OCI-LY1 (cell line): ENCODE results near the gene TRIM2.

Experiments used
- H2AFZ ChIP-seq: fragments of 200-600 bp; sonication (generic), shearing (Covaris generic); 2 replicates; pipeline ENCODE4 v1.6.0; 2014; ENCODE audit warnings: antibody characterized with exemption, mild to moderate bottlenecking, low read length
- H3F3A ChIP-seq: fragments of 200-600 bp; sonication (generic), shearing (Covaris generic); 2 replicates; pipeline ENCODE4 v1.6.0; 2014; ENCODE audit warnings: mild to moderate bottlenecking, antibody characterized with exemption, low read length, moderate library complexity; ENCODE audit not compliant: insufficient read depth
- H3K27ac ChIP-seq: fragments of 200-600 bp; sonication (generic); 2 replicates; pipeline ENCODE4 v1.5.1; 2014; ENCODE audit warnings: low read length, mixed run types, mild to moderate bottlenecking, low read depth; ENCODE audit not compliant: poor library complexity, severe bottlenecking
- H3K27me3 ChIP-seq: fragments of 200-600 bp; sonication (generic); 2 replicates; pipeline ENCODE4 v1.6.0; 2014; ENCODE audit warnings: antibody characterized with exemption, mild to moderate bottlenecking, low read length, moderate library complexity; ENCODE audit not compliant: insufficient read depth
- H3K36me3 ChIP-seq: fragments of 200-600 bp; sonication (generic); 2 replicates; pipeline ENCODE4 v1.6.1; 2014; ENCODE audit warnings: mild to moderate bottlenecking, antibody characterized with exemption, low read length, moderate library complexity, mixed read lengths; ENCODE audit not compliant: insufficient read depth
- H3K4me1 ChIP-seq: fragments of 200-600 bp; sonication (generic); 2 replicates; pipeline ENCODE4 v1.5.1; 2014; ENCODE audit warnings: mild to moderate bottlenecking, low read length, moderate library complexity; ENCODE audit not compliant: insufficient read depth, severe bottlenecking
- H3K4me2 ChIP-seq: fragments of 200-600 bp; sonication (generic), shearing (Covaris generic); 2 replicates; pipeline ENCODE4 v1.6.1; 2014; ENCODE audit warnings: low read length
- H3K4me3 ChIP-seq: fragments of 200-600 bp; sonication (generic); 2 replicates; pipeline ENCODE4 v1.5.1; 2014; ENCODE audit warnings: low read length, low read depth, mild to moderate bottlenecking, mixed read lengths; ENCODE audit not compliant: poor library complexity, severe bottlenecking
- H3K79me2 ChIP-seq: fragments of 200-600 bp; shearing (Covaris generic); 2 replicates; pipeline ENCODE4 v1.6.1; 2016; ENCODE audit warnings: mixed run types, low read length, mixed read lengths; ENCODE audit not compliant: insufficient read depth
- H3K9ac ChIP-seq: fragments of 200-600 bp; sonication (generic), shearing (Covaris generic); 2 replicates; pipeline ENCODE4 v1.6.1; 2014; ENCODE audit warnings: mild to moderate bottlenecking, low read length, mixed read lengths
- H3K9me2 ChIP-seq: fragments of 200-600 bp; sonication (generic), shearing (Covaris generic); 2 replicates; pipeline ENCODE4 v1.6.1; 2014; ENCODE audit warnings: low read depth, mild to moderate bottlenecking, low read length, mixed read lengths
- H3K9me3 ChIP-seq: fragments of 200-600 bp; shearing (Covaris generic); 2 replicates; pipeline ENCODE4 v1.6.1; 2014; ENCODE audit warnings: low read length, mixed read lengths
- H4K20me1 ChIP-seq: fragments of 200-600 bp; sonication (generic), shearing (Covaris generic); 2 replicates; pipeline ENCODE4 v1.6.0; 2016; ENCODE audit warnings: mild to moderate bottlenecking, low read length; ENCODE audit not compliant: insufficient read depth
- EZH2 ChIP-seq: fragments of 200-600 bp; sonication (generic), shearing (Covaris generic); IDR thresholded peaks from 2 replicates; pipeline ENCODE4 v1.8.0; 2017; ENCODE audit warnings: borderline replicate concordance, mixed run types, mild to moderate bottlenecking, antibody characterized with exemption, low read length, moderate library complexity, mixed read lengths
- TF ChIP-seq, protein P1 (sequence below): fragments of 200-600 bp; sonication (generic), shearing (Covaris generic); IDR thresholded peaks from 2 replicates; pipeline ENCODE4 v1.5.1; 2017; ENCODE audit warnings: mild to moderate bottlenecking, antibody characterized with exemption, low read length, moderate library complexity, mixed read lengths

TRIM2 gene

DNA sequence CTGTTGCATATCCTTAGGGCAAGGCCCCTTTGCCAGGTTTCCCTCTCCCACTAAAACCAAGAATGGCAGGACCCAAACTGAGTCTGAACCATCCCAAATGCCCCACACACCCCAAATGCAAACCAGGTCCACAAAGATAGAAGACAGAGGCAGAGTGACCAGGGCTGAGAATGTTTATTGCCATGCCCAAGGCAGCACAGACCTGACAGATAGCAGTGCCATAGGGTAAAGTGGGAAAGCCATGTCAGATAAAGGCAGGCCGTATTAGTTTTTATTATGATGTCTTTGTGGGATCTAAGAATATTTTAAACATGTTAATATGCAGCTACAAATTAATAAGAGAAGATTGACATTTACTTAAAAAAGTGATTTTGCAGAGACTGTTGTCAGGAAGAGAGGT is 110.7 kb downstream of the TRIM2 start:
- Histone ChIP-seq H3K27ac (no peak overlapping the region), H3K79me2 (no peaks in the 10 kb centered on the region), H3K9ac (no peak overlapping the region), H3K4me2 (no peak overlapping the region), H2AFZ (no peak overlapping the region), H3K9me2 (no peaks in the 10 kb centered on the region), H3F3A (no peaks in the 10 kb centered on the region; the same call in 1 of the 2 replicates), H4K20me1 (no peaks in the 10 kb centered on the region), H3K4me3 (no peak overlapping the region), H3K9me3 (no peaks in the 10 kb centered on the region), H3K4me1 (no peaks in the 10 kb centered on the region), H3K27me3 (no peaks in the 10 kb centered on the region), H3K36me3 (no peaks in the 10 kb centered on the region)
- no peak for TF ChIP-seq EZH2
- TF ChIP-seq, protein P1, sequence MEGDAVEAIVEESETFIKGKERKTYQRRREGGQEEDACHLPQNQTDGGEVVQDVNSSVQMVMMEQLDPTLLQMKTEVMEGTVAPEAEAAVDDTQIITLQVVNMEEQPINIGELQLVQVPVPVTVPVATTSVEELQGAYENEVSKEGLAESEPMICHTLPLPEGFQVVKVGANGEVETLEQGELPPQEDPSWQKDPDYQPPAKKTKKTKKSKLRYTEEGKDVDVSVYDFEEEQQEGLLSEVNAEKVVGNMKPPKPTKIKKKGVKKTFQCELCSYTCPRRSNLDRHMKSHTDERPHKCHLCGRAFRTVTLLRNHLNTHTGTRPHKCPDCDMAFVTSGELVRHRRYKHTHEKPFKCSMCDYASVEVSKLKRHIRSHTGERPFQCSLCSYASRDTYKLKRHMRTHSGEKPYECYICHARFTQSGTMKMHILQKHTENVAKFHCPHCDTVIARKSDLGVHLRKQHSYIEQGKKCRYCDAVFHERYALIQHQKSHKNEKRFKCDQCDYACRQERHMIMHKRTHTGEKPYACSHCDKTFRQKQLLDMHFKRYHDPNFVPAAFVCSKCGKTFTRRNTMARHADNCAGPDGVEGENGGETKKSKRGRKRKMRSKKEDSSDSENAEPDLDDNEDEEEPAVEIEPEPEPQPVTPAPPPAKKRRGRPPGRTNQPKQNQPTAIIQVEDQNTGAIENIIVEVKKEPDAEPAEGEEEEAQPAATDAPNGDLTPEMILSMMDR, result no peak

DNA sequence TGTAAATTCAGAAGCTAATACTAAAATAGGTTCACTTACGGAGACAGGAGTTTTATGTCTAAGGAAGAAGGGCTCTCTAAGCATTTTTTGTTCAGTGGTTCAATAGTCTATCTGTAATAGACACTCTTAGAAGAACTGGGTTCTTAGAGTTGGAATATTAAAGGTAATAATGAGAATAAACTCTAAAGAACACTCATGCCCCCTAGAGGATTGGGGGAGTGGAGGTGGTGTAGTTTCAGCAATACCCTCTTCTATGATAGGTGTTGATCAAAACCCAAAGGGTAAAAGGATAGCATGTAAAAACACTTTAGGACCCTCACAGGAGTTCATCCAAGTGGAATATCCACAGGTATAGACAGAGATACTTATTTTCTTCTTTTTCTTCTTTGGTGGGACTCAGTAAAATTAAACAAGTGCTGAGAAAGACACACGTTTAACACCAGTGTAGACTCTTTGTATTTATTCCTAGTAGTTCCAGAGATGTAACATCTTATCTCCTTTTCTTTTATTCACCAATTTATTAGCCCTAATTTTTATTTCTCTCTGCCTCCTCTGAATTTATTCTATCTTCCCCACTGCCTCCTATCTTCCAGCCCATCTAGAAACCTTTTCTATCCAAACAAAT is 114.6 kb downstream of the TRIM2 start:
- no peak for TF ChIP-seq EZH2
- TF ChIP-seq, protein P1, result peak; percentile 83
- Histone ChIP-seq H3K27me3 (0 out of 2 replicates have a peak, but pooled peaks cover 2% of the 10 kb centered on the region), H3K79me2 (no peaks in the 10 kb centered on the region), H3K4me2 (no peak overlapping the region), H4K20me1 (no peaks in the 10 kb centered on the region), H3K9me3 (no peaks in the 10 kb centered on the region), H3K9ac (no peak overlapping the region), H3F3A (no peaks in the 10 kb centered on the region; the same call in 1 of the 2 replicates), H3K4me1 (peaks cover 13% of the 10 kb centered on the region), H3K27ac (no peak overlapping the region), H3K9me2 (no peaks in the 10 kb centered on the region), H3K36me3 (no peaks in the 10 kb centered on the region), H2AFZ (no peak overlapping the region), H3K4me3 (no peak overlapping the region)

DNA sequence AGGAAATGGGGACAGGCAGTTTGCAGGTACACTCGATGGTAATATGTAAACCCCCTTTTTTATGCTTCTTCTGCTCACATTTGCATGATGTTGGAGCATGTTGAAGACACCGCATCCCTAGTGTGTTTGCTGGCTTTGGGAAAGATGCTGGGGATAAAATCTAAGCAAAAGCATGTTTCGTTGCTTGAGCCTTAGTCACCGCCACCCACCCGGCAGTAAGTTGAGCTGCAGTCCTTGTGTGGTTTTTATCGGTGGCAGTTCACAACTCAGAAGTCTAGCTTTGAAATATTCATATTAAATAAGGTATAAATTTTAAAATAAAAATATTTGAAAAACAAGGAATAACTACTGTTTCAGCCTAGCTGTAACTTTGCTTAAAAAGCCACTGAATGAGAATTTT is 118.5 kb downstream of the TRIM2 start:
- H3K9me2 ChIP-seq, result no peaks in the 10 kb centered on the region
- peaks cover 13% of the 10 kb centered on the region for H3K4me1 ChIP-seq
- no peaks in the 10 kb centered on the region; the same call in 1 of the 2 replicates for H3F3A ChIP-seq
- H3K36me3 ChIP-seq, result no peaks in the 10 kb centered on the region
- TF ChIP-seq EZH2, result no peak
- TF ChIP-seq, protein P1, result no peak
- H3K4me3 ChIP-seq, result peak overlapping the region; percentile 28
- H2AFZ ChIP-seq, result no peak overlapping the region
- H3K9me3 ChIP-seq, result no peaks in the 10 kb centered on the region
- H3K9ac ChIP-seq, result peak overlapping the region; percentile 3; the same call in 1 of the 2 replicates
- no peaks in the 10 kb centered on the region for H3K79me2 ChIP-seq
- no peaks in the 10 kb centered on the region for H4K20me1 ChIP-seq
- H3K4me2 ChIP-seq, result peak overlapping the region; percentile 57
- no peak overlapping the region for H3K27ac ChIP-seq
- 0 out of 2 replicates have a peak, but pooled peaks cover 2% of the 10 kb centered on the region for H3K27me3 ChIP-seq
